HG03135 (cell line): ENCODE measurements around the gene GALNT9.

Source experiments
- ATAC-seq: cut with Tn5 transposase; IDR thresholded peaks from one replicate; pipeline ENCODE4 v1.9.1; 2021; ENCODE audit warnings: mild to moderate bottlenecking, moderate library complexity; ENCODE audit not compliant: unreplicated experiment

GALNT9 gene

GRCh38 chr12:132187646-132188450 is 141.5 kb downstream of the GALNT9 start:
- ATAC-seq, result no peak

GRCh38 chr12:132186857-132187620 is 142.3 kb downstream of the GALNT9 start:
- no peak for ATAC-seq

GRCh38 chr12:132186208-132186856 is 143.1 kb downstream of the GALNT9 start:
- ATAC-seq, result no peak

GRCh38 chr12:132185705-132186104 is 143.7 kb downstream of the GALNT9 start:
- ATAC-seq, result no peak

- no peak for ATAC-seq
Measured at GRCh38 chr12:132182711-132183365, 146.6 kb downstream of the GALNT9 start.

- no peak for ATAC-seq
Measured at GRCh38 chr12:132182206-132182710, 147.1 kb downstream of the GALNT9 start.

GRCh38 chr12:132181570-132182200 is 147.7 kb downstream of the GALNT9 start:
- ATAC-seq, result no peak

GRCh38 chr12:132180648-132181546 is 148.5 kb downstream of the GALNT9 start:
- ATAC-seq, result no peak

GRCh38 chr12:132179431-132180362 is 149.7 kb downstream of the GALNT9 start:
- no peak for ATAC-seq

DNA sequence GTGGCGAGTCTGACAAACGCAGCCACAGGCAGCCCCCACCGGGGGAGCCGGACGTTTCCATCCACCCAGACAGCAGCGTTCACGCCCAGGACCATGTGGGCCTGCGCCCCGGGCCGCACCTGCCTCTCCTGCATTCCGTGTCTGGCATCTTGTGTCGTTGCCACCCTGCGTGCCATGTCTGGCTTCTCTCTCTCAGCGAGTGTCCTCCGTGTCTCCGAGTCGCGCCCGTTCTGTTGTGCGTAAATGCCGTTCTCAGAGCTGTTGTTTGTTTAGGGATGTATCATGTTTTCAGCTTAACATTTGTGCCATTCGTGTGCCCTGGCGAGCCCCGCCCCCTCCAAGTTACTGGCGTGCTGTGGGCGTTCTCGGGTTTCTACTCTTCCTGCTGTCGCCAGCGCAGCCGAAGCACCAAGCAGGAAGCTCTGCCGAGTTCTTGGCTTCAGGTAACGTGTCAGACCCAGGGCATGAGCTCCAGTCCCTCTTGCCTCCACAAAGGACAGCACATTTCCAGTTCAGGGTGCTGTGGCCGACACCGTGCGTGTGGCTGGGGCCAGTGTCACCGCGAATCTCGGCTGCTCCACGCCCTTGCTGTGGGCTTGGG is 150.5 kb downstream of the GALNT9 start:
- ATAC-seq, result no peak

- no peak for ATAC-seq
Measured at GRCh38 chr12:132178316-132178715, 151.1 kb downstream of the GALNT9 start.

DNA sequence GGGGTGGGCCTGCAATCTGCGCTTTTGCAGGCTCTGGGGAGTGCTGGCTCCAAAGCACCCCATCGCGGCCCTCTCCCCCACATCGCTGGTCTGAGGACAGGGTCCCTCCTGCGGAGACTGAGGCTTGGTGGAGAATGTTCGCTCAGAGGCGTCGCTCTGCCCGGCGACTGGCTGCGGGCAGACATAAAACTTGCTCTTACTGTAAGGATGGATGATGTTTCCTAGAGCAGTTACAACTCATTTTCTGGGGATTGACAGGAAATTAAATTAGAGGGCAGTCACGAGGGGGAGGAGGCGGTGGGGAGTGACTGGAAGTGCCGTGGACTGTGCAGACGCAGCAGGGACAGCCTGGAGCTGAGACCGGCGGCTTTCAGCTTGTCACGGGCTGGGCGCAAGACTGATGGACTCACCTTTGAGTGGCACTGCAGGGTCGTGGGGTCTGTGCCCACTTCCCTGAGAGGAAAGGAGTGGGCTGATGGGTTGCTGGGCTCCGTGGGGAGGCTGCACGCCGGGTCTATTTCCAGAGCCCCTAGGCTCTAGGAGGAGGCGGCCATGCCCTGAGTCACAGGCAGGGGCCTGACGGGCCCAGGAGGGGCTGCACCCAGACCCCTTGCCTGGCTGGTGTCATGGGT is 152.4 kb downstream of the GALNT9 start:
- ATAC-seq, result no peak

- ATAC-seq, result no peak
Measured at GRCh38 chr12:132176385-132176919, 152.9 kb downstream of the GALNT9 start.

DNA sequence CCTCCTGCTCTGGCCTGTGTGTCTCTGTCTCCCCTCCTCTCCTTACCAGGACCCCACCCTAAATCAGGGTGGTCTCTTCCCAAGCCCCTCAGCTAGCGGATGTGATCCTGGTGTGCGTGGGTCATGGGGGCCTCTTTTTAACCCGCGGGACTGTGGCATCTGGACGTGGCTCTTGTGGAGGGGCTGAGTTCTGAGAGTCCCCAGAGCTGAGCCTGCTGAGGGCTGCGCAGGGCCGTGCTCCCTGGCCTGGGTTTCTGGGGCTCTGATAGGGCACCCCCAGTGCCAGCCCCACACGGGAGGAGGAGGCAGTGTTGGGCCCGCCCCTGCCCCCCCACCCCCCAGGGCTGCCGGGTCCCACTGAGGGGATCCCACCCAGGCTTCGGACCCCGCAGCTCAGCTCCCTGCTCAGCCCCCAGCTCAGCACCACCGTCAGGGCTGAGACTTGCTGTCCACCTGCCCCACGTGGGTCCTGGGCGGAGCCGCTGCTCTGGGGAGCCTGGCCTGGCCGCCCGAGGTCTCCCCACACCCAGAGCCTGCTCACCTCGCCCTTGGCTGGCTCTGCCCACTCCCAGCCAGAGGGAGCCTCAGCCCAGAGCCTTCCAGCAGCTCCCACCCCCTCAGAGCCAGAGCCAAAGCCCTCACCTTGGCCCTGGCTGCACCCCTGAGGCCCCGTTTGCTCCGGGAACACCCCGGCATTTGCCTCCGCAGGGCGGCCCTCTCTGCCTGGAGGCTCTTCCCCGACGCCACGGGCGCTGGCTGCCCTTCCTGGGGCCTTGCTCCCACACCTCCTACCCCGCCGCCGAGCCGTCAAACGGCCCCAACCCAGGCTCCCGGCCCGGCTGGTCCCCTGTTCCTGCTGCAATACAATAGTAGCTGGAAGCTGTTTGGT is 153.6 kb downstream of the GALNT9 start:
- no peak for ATAC-seq

- no peak for ATAC-seq
Measured at GRCh38 chr12:132174839-132175490, 154.4 kb downstream of the GALNT9 start.
